Fibroblast of pulmonary artery (primary cell): ENCODE measurements around the gene LY6G5C.
A peak's percentile ranks its signal among the peaks of the same experiment; 100 is the strongest.

Experiments used
- DNase-seq: peaks from one replicate; pipeline ENCODE4 v3.0.0-alpha.2; 2010; ENCODE audit warnings: low read depth
- H3K4me3 ChIP-seq: replicated peaks from 2 replicates; pipeline ENCODE4 v1.5.1; 2011; ENCODE audit warnings: low read depth, mild to moderate bottlenecking, control low read depth, low read length, moderate library complexity
- CTCF ChIP-seq: IDR thresholded peaks from 2 replicates; pipeline ENCODE4 v1.5.1; 2011; ENCODE audit warnings: mild to moderate bottlenecking, control low read depth, low read length, inconsistent platforms; ENCODE audit errors: missing control alignments

Gene LY6G5C

GRCh38 chr6:31727034-31727716 is 46.3 kb upstream of the LY6G5C start:
- H3K4me3 ChIP-seq = no peak overlapping the region

GRCh38 chr6:31725502-31726350 is 44.9 kb upstream of the LY6G5C start:
- peak; percentile 88 for DNase-seq
- TF ChIP-seq CTCF = no peak
- no peak overlapping the region for H3K4me3 ChIP-seq

More at GRCh38 chr6:31727034-31727716, 46.3 kb upstream of the LY6G5C start:
- no peak for DNase-seq
- TF ChIP-seq CTCF = no peak

GRCh38 chr6:31723980-31724691 is 43.3 kb upstream of the LY6G5C start:
- DNase-seq = no peak
- H3K4me3 ChIP-seq = no peak overlapping the region
- TF ChIP-seq CTCF = no peak

GRCh38 chr6:31723245-31723979 is 42.5 kb upstream of the LY6G5C start, which contains the start of gene MPIG6B:
MPIG6B (plus strand) TSS chr6:31723373; CDS start chr6:31723384, 11 bp downstream.
- no peak within 1 kb of the TSS for H3K4me3 ChIP-seq
- DNase-seq = no peak
- TF ChIP-seq CTCF = no peak

- no peak for DNase-seq
- TF ChIP-seq CTCF = no peak
- H3K4me3 ChIP-seq = no peak overlapping the region
These were observed 41.3 kb upstream of the LY6G5C start for GRCh38 chr6:31722173-31722572.

- no peak for TF ChIP-seq CTCF
- DNase-seq = no peak
- H3K4me3 ChIP-seq = no peak within 1 kb of the TSS
These were observed 40.6 kb upstream of the LY6G5C start, which contains the start of gene LY6G6C for GRCh38 chr6:31721351-31722020. LY6G6C (minus strand) TSS chr6:31721746; CDS start chr6:31721679, 67 bp downstream.
